Measurements from ENCODE around the gene MIOX. TPM values are rescaled to one million over a fixed set of nuclear protein-coding genes. Genes with fewer than 3 reads are reported as not detected.
A peak's percentile ranks its signal among the peaks of the same experiment; 100 is the strongest.

Gene MIOX
- total and polyA plus RNA-seq, 9 of the 15 experiments (the other 6 are each of a cell fraction or from before 2014, with no cell fraction given) = 0.08 TPM; not detected in 8

- peak; percentile 30 for TF ChIP-seq TBP (optimal IDR thresholded peaks at IDR 0.05; ENCODE audit: low read depth, low read length)
- TF ChIP-seq THAP12 (CRISPR knock-in tag; IDR thresholded peaks at IDR 0.05) = no peak
- no peak for TF ChIP-seq ZNF609 (CRISPR knock-in tag; IDR thresholded peaks at IDR 0.05; ENCODE audit: borderline replicate concordance)
- peak; percentile 65; the same call in 1 of the 2 replicates for TF ChIP-seq PHF8 (IDR thresholded peaks at IDR 0.05; ENCODE audit: borderline replicate concordance, low read length)
- TF ChIP-seq SIN3B (IDR thresholded peaks at IDR 0.05; ENCODE audit: low read depth) = peak; percentile 42; the same call in 1 of the 2 replicates
- TF ChIP-seq ZNF318 (IDR thresholded peaks at IDR 0.05; ENCODE audit: borderline replicate concordance in 1 of 2, low read depth in 1 of 2) = no peak
- TF ChIP-seq SMAD1 (IDR thresholded peaks at IDR 0.05; ENCODE audit: low read depth, low read length, partially characterized antibody) = no peak
- no peak for TF ChIP-seq MCM5 (IDR thresholded peaks at IDR 0.05; ENCODE audit: low read depth)
- TF ChIP-seq RFX1 (IDR thresholded peaks at IDR 0.05) = no peak
- TF ChIP-seq MAZ (CRISPR knock-in tag; conservative IDR thresholded peaks at IDR 0.05 in 1 of 2, IDR thresholded peaks at IDR 0.05 in 1 of 2) = peak; percentile 29 to 45; a peak in 2 of 4 replicates
Measured at GRCh38 chr22:50474710-50475651, 11.7 kb upstream of the MIOX start, which contains the start of gene SBF1 (continued).
